H9 (cell line): ENCODE results near the gene HOXB8. TPM values are rescaled to one million over a fixed set of nuclear protein-coding genes. Genes with fewer than 3 reads are reported as not detected.

Experiments
- DNase-seq: peaks from one replicate; pipeline ENCODE4 v3.0.0-alpha.2; 2017
- H2AFZ ChIP-seq: one replicate; pipeline ENCODE4 v1.6.1; 2013; ENCODE audit warnings: mild to moderate bottlenecking, low read length, control low read depth, moderate library complexity
- H2AK5ac ChIP-seq: 2 replicates; pipeline ENCODE4 v1.6.1; 2013; ENCODE audit warnings: low read length, control low read depth, mixed read lengths; ENCODE audit not compliant: insufficient read length
- H2BK120ac ChIP-seq: one replicate; pipeline ENCODE4 v1.6.1; 2013; ENCODE audit warnings: low read depth, mild to moderate bottlenecking, low read length, control low read depth, inconsistent platforms; ENCODE audit not compliant: poor library complexity, severe bottlenecking
- H2BK12ac ChIP-seq: 2 replicates; pipeline ENCODE4 v1.6.1; 2013; ENCODE audit warnings: low read length, control low read depth, mixed read lengths, low read depth; ENCODE audit not compliant: insufficient read length
- H2BK15ac ChIP-seq: 2 replicates; pipeline ENCODE4 v1.6.1; 2013; ENCODE audit warnings: low read depth, low read length, control low read depth
- H2BK20ac ChIP-seq: one replicate; pipeline ENCODE4 v1.6.1; 2013; ENCODE audit warnings: low read depth, mild to moderate bottlenecking, low read length, control low read depth, inconsistent platforms; ENCODE audit not compliant: poor library complexity, severe bottlenecking
- H2BK5ac ChIP-seq: 2 replicates; pipeline ENCODE4 v1.6.1; 2013; ENCODE audit warnings: low read length, control low read depth, mixed read lengths; ENCODE audit not compliant: insufficient read length
- H3K14ac ChIP-seq: 2 replicates; pipeline ENCODE4 v1.6.1; 2013; ENCODE audit warnings: low read length, control low read depth; ENCODE audit not compliant: insufficient read depth
- H3K18ac ChIP-seq: 2 replicates; pipeline ENCODE4 v1.6.1; 2013; ENCODE audit warnings: low read depth, mild to moderate bottlenecking, mixed read lengths, low read length, control low read depth; ENCODE audit not compliant: insufficient read length
- H3K23ac ChIP-seq: 2 replicates; pipeline ENCODE4 v1.6.1; 2013; ENCODE audit warnings: low read length, control low read depth, mixed read lengths, low read depth; ENCODE audit not compliant: insufficient read length
- H3K23me2 ChIP-seq: 2 replicates; pipeline ENCODE4 v1.6.1; 2013; ENCODE audit warnings: low read depth, mild to moderate bottlenecking, mixed read lengths, low read length, control low read depth; ENCODE audit not compliant: insufficient read length, poor library complexity, severe bottlenecking
- H3K27ac ChIP-seq: 2 replicates; pipeline ENCODE4 v1.5.1; 2013; ENCODE audit warnings: low read length, control low read depth, mixed read lengths, low read depth; ENCODE audit not compliant: insufficient read length
- H3K27me3 ChIP-seq: 2 replicates; pipeline ENCODE4 v1.6.1; 2013; ENCODE audit warnings: low read length, control low read depth, inconsistent platforms; ENCODE audit not compliant: insufficient read depth
- H3K4ac ChIP-seq: 2 replicates; pipeline ENCODE4 v1.6.1; 2013; ENCODE audit warnings: low read depth, mild to moderate bottlenecking, control low read depth, inconsistent platforms, low read length, moderate library complexity
- H3K4me1 ChIP-seq: 2 replicates; pipeline ENCODE4 v1.6.1; 2013; ENCODE audit warnings: low read length, control low read depth, inconsistent platforms; ENCODE audit not compliant: insufficient read depth
- H3K4me2 ChIP-seq: 2 replicates; pipeline ENCODE4 v1.6.1; 2013; ENCODE audit warnings: low read length, control low read depth, mixed read lengths; ENCODE audit not compliant: insufficient read length, insufficient read depth
- H3K56ac ChIP-seq: 2 replicates; pipeline ENCODE4 v1.6.1; 2013; ENCODE audit warnings: low read depth, mild to moderate bottlenecking, mixed read lengths, low read length, control low read depth; ENCODE audit not compliant: insufficient read length
- H3K79me1 ChIP-seq: 2 replicates; pipeline ENCODE4 v1.6.1; 2013; ENCODE audit warnings: low read depth, mild to moderate bottlenecking, moderate library complexity, low read length, control low read depth, inconsistent platforms; ENCODE audit not compliant: insufficient read depth, poor library complexity, severe bottlenecking
- H3K79me2 ChIP-seq: 2 replicates; pipeline ENCODE4 v1.6.1; 2013; ENCODE audit warnings: low read length, control low read depth, inconsistent platforms; ENCODE audit not compliant: insufficient read depth
- H3K9ac ChIP-seq: 2 replicates; pipeline ENCODE4 v1.6.1; 2013; ENCODE audit warnings: low read length, control low read depth, mixed read lengths; ENCODE audit not compliant: insufficient read length; ENCODE audit errors: extremely low read depth
- H3K9me3 ChIP-seq: one replicate; pipeline ENCODE4 v1.6.1; 2013; ENCODE audit warnings: low read depth, low read length, inconsistent platforms; ENCODE audit not compliant: control insufficient read depth
- H3T11ph ChIP-seq: one replicate; pipeline ENCODE4 v1.6.1; 2013; ENCODE audit warnings: mild to moderate bottlenecking, low read length, control low read depth, inconsistent platforms
- H4K20me1 ChIP-seq: one replicate; pipeline ENCODE4 v1.6.1; 2013; ENCODE audit not compliant: control insufficient read depth, insufficient read length, insufficient read depth
- H4K5ac ChIP-seq: 2 replicates; pipeline ENCODE4 v1.6.1; 2013; ENCODE audit warnings: low read depth, mild to moderate bottlenecking, mixed read lengths, low read length, control low read depth; ENCODE audit not compliant: insufficient read length
- H4K8ac ChIP-seq: replicated peaks from 2 replicates; pipeline ENCODE4 v1.6.1; 2013; ENCODE audit warnings: low read length, control low read depth, mixed read lengths, low read depth; ENCODE audit not compliant: insufficient read length
- H4K91ac ChIP-seq: 2 replicates; pipeline ENCODE4 v1.6.1; 2013; ENCODE audit warnings: low read depth, mild to moderate bottlenecking, moderate library complexity, mixed read lengths, low read length, control low read depth; ENCODE audit not compliant: insufficient read length
- H3K27ac Mint-ChIP-seq, 3 experiments: 2 replicates in 2 of 3; 3 replicates in 1 of 3; pipeline ENCODE4 v1.8.0; 2020 to 2021; ENCODE audit warnings: mixed read lengths in 3 of 3, mild to moderate bottlenecking in 1 of 3, moderate library complexity in 1 of 3
- H3K27me3 Mint-ChIP-seq: 2 replicates; pipeline ENCODE4 v1.8.0; 2021; ENCODE audit warnings: low read depth, mild to moderate bottlenecking, moderate library complexity, mixed read lengths
- H3K36me3 Mint-ChIP-seq, 3 experiments: 2 replicates in 2 of 3; 3 replicates in 1 of 3; pipeline ENCODE4 v1.8.0; 2020 to 2021; ENCODE audit warnings: low read depth in 3 of 3, mixed read lengths in 3 of 3; ENCODE audit not compliant: insufficient read depth in 1 of 3
- H3K4me1 Mint-ChIP-seq, 2 experiments: 2 replicates each; pipeline ENCODE4 v1.8.0; 2020; ENCODE audit warnings: mixed read lengths in 2 of 2
- H3K4me3 Mint-ChIP-seq, 2 experiments: 2 replicates in 1 of 2; 3 replicates in 1 of 2; pipeline ENCODE4 v1.8.0; 2020 to 2021; ENCODE audit warnings: mild to moderate bottlenecking in 2 of 2, mixed read lengths in 2 of 2, moderate library complexity in 1 of 2
- H3K9me3 Mint-ChIP-seq, 2 experiments: 2 replicates in 1 of 2; 3 replicates in 1 of 2; pipeline ENCODE4 v1.8.0; 2020; ENCODE audit warnings: mild to moderate bottlenecking in 2 of 2, mixed read lengths in 2 of 2, moderate library complexity in 1 of 2
- CTCF ChIP-seq: fragments of 200-600 bp; sonication (generic); conservative IDR thresholded peaks from 3 replicates; pipeline ENCODE4 v1.8.0; 2021; ENCODE audit warnings: antibody characterized with exemption, mild to moderate bottlenecking
- WGBS: extraction: QIAGEN DNeasy Blood & Tissue Kit; methylation state at CpG from one replicate; pipeline ENCODE4 v1.1.7; 2013; ENCODE audit warnings: missing lambda C conversion rate, low lambda C conversion rate, mixed read lengths; ENCODE audit not compliant: insufficient read length; ENCODE audit errors: extremely low coverage; 5-methylcytosine and 5-hydroxymethylcytosine counted together
- total RNA-seq: library from RNA; stranded (reverse); gene quantifications from 2 replicates; pipeline ENCODE4 v1.2.1, GENCODE V29; 2021

The HOXB8 gene
- total RNA-seq, 1 experiment from 2014 or later, result not detected

- Histone ChIP-seq H2BK12ac (no peak overlapping the region), H3K79me2 (no peaks in the 10 kb centered on the region), H3K14ac (no peak overlapping the region), H2AK5ac (no peak overlapping the region), H3K4me2 (no peak overlapping the region), H3K4me1 (no peaks in the 10 kb centered on the region), H3K56ac (no peak overlapping the region), H4K8ac (no peak overlapping the region), H3K4ac (no peak overlapping the region), H2BK120ac (no peak overlapping the region), H3T11ph (no peak overlapping the region), H2AFZ (no peak overlapping the region), H3K9ac (no peak overlapping the region), H3K27me3 (peaks cover 95% of the 10 kb centered on the region), H3K23ac (no peak overlapping the region), H2BK20ac (no peak overlapping the region), H4K5ac (no peak overlapping the region), H4K20me1 (no peaks in the 10 kb centered on the region), H2BK5ac (no peak overlapping the region), H2BK15ac (no peak overlapping the region), H4K91ac (no peak overlapping the region), H3K18ac (no peak overlapping the region), H3K79me1 (no peaks in the 10 kb centered on the region), H3K23me2 (no peaks in the 10 kb centered on the region), H3K9me3 (no peaks in the 10 kb centered on the region), H3K27ac (no peak overlapping the region)
- DNase-seq, result no peak
- Mint-ChIP-seq H3K4me3 (no peak overlapping the region), H3K27ac (no peak overlapping the region), H3K27me3 (peaks cover 70% of the 10 kb centered on the region), H3K36me3 (no peaks in the 10 kb centered on the region; a peak in 2 of 7 replicates), H3K9me3 (peaks cover 7 to 23% of the 10 kb centered on the region in 2 experiments), H3K4me1 (peaks cover 4 to 30% of the 10 kb centered on the region in 2 experiments)
- no CpG with 5 or more reads among the region's 26 CpGs for WGBS
- no peak for TF ChIP-seq CTCF
These were observed 35.1 kb downstream of the HOXB8 start for GRCh38 chr17:48579760-48580554.
